ENCODE results near the gene AP2A1. TPM values are rescaled to one million over a fixed set of nuclear protein-coding genes. Genes with fewer than 3 reads are reported as not detected.

Gene AP2A1
- total and polyA plus RNA-seq, 4 donors, result 20.1 to 123 (median 57.5) TPM

DNA sequence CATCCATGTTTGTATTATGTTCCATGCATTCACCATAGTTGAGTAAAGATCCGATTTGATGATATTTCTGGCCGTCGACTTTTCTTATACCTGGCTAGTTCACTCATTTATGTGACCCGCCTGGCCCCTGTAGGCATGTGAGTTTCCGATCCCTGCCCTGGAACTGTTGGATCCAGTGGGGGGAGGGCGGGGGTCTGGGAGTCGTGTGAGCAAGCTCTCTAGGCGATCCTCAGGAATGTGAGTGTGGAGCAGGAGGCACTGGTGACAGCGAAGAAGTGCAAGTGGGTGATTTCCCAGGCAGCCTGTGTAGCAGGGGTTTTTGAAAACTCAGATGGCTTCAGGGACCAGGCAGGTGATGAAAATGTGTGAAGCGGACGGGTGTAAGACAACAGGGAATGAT lies 73.5 kb downstream of the AP2A1 start:
- Histone ChIP-seq H3K9me3 (ENCODE audit: control insufficient read depth in 4 of 4, low read length in 3 of 4) (no peaks in the 10 kb centered on the region), H3K9ac (ENCODE audit: low read depth in 1 of 2, low read length in 2 of 2) (no peak overlapping the region), H3K36me3 (ENCODE audit: control insufficient read depth in 4 of 4, insufficient read depth in 3 of 4, low read depth in 1 of 4, low read length in 3 of 4) (peaks cover 4 to 23% (median 11%) of the 10 kb centered on the region in 4 donors), H3K27me3 (ENCODE audit: control insufficient read depth in 4 of 4, insufficient read depth in 4 of 4, low read length in 3 of 4) (no peaks in the 10 kb centered on the region), H3K27ac (ENCODE audit: low read depth in 1 of 2, low read length in 2 of 2) (no peak overlapping the region), H3K4me1 (ENCODE audit: control insufficient read depth in 4 of 4, insufficient read depth in 4 of 4, low read length in 3 of 4) (no peaks in the 10 kb centered on the region), H3K4me3 (ENCODE audit: low read depth in 1 of 3, low read length in 3 of 3) (no peak overlapping the region)
- TF ChIP-seq JUND (IDR thresholded peaks at IDR 0.05), result no peak
- TF ChIP-seq RXRA (IDR thresholded peaks at IDR 0.05), result no peak
- no peak for TF ChIP-seq NR2F2 (IDR thresholded peaks at IDR 0.05)
- TF ChIP-seq, protein P1, sequence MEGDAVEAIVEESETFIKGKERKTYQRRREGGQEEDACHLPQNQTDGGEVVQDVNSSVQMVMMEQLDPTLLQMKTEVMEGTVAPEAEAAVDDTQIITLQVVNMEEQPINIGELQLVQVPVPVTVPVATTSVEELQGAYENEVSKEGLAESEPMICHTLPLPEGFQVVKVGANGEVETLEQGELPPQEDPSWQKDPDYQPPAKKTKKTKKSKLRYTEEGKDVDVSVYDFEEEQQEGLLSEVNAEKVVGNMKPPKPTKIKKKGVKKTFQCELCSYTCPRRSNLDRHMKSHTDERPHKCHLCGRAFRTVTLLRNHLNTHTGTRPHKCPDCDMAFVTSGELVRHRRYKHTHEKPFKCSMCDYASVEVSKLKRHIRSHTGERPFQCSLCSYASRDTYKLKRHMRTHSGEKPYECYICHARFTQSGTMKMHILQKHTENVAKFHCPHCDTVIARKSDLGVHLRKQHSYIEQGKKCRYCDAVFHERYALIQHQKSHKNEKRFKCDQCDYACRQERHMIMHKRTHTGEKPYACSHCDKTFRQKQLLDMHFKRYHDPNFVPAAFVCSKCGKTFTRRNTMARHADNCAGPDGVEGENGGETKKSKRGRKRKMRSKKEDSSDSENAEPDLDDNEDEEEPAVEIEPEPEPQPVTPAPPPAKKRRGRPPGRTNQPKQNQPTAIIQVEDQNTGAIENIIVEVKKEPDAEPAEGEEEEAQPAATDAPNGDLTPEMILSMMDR (IDR thresholded peaks at IDR 0.05; ENCODE audit: low read depth, low read length, missing input control), result no peak
- no peak for TF ChIP-seq TAF1 (conservative IDR thresholded peaks at IDR 0.05)
- no peak for TF ChIP-seq HNF4A (conservative IDR thresholded peaks at IDR 0.05)
- TF ChIP-seq GABPA (IDR thresholded peaks at IDR 0.05 in 1 of 2, conservative IDR thresholded peaks at IDR 0.05 in 1 of 2), result no peak
- no peak for DNase-seq (ENCODE audit: low spot score)
- 91% methylated on average over 11 of the region's 11 CpGs for WGBS

DNA sequence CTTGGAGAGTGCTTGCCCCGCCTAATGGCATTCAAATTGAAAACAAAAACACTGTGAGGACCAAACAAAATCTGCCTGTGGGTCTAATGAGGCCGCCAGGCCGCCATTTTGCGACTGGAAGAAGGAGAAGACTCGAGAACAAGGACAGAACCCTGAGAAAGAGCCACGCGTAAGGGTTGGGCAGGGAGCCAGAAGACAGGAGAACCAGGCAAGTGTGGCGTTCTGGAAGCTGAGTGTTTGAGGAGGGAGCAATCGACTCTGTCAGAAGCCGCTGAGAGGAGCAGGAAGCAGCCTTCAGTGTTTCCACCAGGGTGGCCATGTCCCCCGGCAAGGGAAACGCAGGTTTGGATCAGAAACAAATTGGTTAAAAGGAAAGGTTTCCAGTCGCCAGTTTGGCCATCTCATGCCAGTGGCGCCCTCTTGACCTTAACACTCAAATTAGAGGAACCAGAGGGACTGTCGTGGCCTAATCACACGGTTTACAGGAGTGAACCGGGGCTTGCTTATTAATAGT lies 74.0 kb downstream of the AP2A1 start:
- H3K27me3 ChIP-seq (ENCODE audit: control insufficient read depth in 4 of 4, insufficient read depth in 4 of 4, low read length in 3 of 4), result no peaks in the 10 kb centered on the region
- H3K4me3 ChIP-seq (ENCODE audit: low read depth in 1 of 3, low read length in 3 of 3), result no peak overlapping the region
- no peak overlapping the region for H3K27ac ChIP-seq (ENCODE audit: low read depth in 1 of 2, low read length in 2 of 2)
- peaks cover 4 to 23% (median 10%) of the 10 kb centered on the region in 4 donors for H3K36me3 ChIP-seq (ENCODE audit: control insufficient read depth in 4 of 4, insufficient read depth in 3 of 4, low read depth in 1 of 4, low read length in 3 of 4)
- TF ChIP-seq FOXA1 (IDR thresholded peaks at IDR 0.05) (no peak), SP1 (IDR thresholded peaks at IDR 0.05) (no peak), TAF1 (conservative IDR thresholded peaks at IDR 0.05) (no peak), HNF4A (conservative IDR thresholded peaks at IDR 0.05) (no peak), RAD21 (IDR thresholded peaks at IDR 0.05) (no peak), GABPA (IDR thresholded peaks at IDR 0.05 in 1 of 2, conservative IDR thresholded peaks at IDR 0.05 in 1 of 2) (no peak), RXRA (IDR thresholded peaks at IDR 0.05) (no peak), JUND (IDR thresholded peaks at IDR 0.05) (no peak)
- TF ChIP-seq, protein P2, sequence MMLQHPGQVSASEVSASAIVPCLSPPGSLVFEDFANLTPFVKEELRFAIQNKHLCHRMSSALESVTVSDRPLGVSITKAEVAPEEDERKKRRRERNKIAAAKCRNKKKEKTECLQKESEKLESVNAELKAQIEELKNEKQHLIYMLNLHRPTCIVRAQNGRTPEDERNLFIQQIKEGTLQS (IDR thresholded peaks at IDR 0.05), result no peak
- TF ChIP-seq, protein P3, sequence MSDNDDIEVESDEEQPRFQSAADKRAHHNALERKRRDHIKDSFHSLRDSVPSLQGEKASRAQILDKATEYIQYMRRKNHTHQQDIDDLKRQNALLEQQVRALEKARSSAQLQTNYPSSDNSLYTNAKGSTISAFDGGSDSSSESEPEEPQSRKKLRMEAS (IDR thresholded peaks at IDR 0.05), result no peak
- TF ChIP-seq, protein P1 (IDR thresholded peaks at IDR 0.05; ENCODE audit: low read depth, low read length, missing input control), result no peak
- TF ChIP-seq, protein P4, sequence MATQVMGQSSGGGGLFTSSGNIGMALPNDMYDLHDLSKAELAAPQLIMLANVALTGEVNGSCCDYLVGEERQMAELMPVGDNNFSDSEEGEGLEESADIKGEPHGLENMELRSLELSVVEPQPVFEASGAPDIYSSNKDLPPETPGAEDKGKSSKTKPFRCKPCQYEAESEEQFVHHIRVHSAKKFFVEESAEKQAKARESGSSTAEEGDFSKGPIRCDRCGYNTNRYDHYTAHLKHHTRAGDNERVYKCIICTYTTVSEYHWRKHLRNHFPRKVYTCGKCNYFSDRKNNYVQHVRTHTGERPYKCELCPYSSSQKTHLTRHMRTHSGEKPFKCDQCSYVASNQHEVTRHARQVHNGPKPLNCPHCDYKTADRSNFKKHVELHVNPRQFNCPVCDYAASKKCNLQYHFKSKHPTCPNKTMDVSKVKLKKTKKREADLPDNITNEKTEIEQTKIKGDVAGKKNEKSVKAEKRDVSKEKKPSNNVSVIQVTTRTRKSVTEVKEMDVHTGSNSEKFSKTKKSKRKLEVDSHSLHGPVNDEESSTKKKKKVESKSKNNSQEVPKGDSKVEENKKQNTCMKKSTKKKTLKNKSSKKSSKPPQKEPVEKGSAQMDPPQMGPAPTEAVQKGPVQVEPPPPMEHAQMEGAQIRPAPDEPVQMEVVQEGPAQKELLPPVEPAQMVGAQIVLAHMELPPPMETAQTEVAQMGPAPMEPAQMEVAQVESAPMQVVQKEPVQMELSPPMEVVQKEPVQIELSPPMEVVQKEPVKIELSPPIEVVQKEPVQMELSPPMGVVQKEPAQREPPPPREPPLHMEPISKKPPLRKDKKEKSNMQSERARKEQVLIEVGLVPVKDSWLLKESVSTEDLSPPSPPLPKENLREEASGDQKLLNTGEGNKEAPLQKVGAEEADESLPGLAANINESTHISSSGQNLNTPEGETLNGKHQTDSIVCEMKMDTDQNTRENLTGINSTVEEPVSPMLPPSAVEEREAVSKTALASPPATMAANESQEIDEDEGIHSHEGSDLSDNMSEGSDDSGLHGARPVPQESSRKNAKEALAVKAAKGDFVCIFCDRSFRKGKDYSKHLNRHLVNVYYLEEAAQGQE (IDR thresholded peaks at IDR 0.05), result no peak
- H3K9ac ChIP-seq (ENCODE audit: low read depth in 1 of 2, low read length in 2 of 2), result no peak overlapping the region
- DNase-seq (ENCODE audit: low spot score), result no peak
- WGBS, result 94% methylated on average over 17 of the region's 17 CpGs
- no peaks in the 10 kb centered on the region for H3K9me3 ChIP-seq (ENCODE audit: control insufficient read depth in 4 of 4, low read length in 3 of 4)
- no peaks in the 10 kb centered on the region for H3K4me1 ChIP-seq (ENCODE audit: control insufficient read depth in 4 of 4, insufficient read depth in 4 of 4, low read length in 3 of 4)

All from liver (tissue), 9 donors.